BE2C (cell line): Measurements from ENCODE around the gene SLC24A3.

Source experiments
- DNase-seq: peaks from one replicate; pipeline ENCODE4 v3.0.0-alpha.2; 2020
- H3K27me3 ChIP-seq: fragments of 250-450 bp; sonication (Bioruptor Pico); 2 replicates; pipeline ENCODE4 v1.5.1; 2020; ENCODE audit warnings: mild to moderate bottlenecking
- H3K36me3 ChIP-seq: fragments of 250-450 bp; sonication (Bioruptor Pico); 2 replicates; pipeline ENCODE4 v1.5.1; 2020; ENCODE audit warnings: mild to moderate bottlenecking
- H3K4me1 ChIP-seq: fragments of 250-450 bp; sonication (Bioruptor Pico); 2 replicates; pipeline ENCODE4 v1.5.1; 2020
- H3K4me3 ChIP-seq: 2 replicates; pipeline ENCODE4 v1.5.1; 2011; ENCODE audit warnings: low read depth, low read length
- H3K9me3 ChIP-seq: fragments of 250-450 bp; sonication (Bioruptor Pico); 2 replicates; pipeline ENCODE4 v1.5.1; 2020
- TF ChIP-seq, protein P1 (sequence below): IDR thresholded peaks from 2 replicates; pipeline ENCODE4 v1.5.1; 2012; ENCODE audit warnings: mild to moderate bottlenecking, low read depth, low read length

The SLC24A3 gene

DNA sequence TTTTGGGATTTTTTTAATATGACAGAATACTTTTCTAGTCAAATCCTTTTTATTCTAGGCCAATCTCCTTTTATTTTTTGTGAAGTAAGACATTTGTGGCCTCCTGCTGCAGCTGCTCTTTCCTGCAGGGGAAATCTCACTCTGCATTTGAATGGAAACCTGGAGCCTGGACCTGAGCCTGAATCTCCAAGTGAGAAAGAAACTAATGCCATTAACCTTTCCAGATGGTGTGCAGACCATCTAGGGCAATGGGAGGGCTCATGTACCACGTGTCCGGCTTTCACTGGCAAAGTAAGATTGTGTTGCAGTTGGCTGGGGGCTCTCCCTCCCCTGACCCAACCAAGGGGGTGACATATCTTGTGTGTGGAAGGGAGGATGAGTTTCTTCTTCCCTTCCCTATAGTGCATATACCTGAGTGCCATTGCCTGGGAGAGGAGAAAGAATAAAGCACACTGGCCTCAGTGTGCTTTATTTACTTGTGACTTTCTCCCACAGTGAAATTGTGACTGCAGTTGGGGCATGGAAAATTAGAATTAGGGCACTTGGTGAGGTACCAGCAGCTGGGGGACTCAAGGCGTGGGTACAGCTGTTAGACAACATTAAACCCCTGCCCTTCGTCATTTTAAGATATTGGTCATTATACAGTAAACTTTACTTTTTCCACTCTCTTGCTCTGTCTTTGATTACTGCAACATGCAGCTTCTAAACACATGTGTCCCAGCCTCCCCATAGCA is 385.8 kb downstream of the SLC24A3 start:
- Histone ChIP-seq H3K4me3 (no peak overlapping the region), H3K36me3 (no peaks in the 10 kb centered on the region), H3K27me3 (no peaks in the 10 kb centered on the region; the same call in 1 of the 2 replicates), H3K9me3 (no peaks in the 10 kb centered on the region), H3K4me1 (no peaks in the 10 kb centered on the region)
- TF ChIP-seq, protein P1, sequence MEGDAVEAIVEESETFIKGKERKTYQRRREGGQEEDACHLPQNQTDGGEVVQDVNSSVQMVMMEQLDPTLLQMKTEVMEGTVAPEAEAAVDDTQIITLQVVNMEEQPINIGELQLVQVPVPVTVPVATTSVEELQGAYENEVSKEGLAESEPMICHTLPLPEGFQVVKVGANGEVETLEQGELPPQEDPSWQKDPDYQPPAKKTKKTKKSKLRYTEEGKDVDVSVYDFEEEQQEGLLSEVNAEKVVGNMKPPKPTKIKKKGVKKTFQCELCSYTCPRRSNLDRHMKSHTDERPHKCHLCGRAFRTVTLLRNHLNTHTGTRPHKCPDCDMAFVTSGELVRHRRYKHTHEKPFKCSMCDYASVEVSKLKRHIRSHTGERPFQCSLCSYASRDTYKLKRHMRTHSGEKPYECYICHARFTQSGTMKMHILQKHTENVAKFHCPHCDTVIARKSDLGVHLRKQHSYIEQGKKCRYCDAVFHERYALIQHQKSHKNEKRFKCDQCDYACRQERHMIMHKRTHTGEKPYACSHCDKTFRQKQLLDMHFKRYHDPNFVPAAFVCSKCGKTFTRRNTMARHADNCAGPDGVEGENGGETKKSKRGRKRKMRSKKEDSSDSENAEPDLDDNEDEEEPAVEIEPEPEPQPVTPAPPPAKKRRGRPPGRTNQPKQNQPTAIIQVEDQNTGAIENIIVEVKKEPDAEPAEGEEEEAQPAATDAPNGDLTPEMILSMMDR, result no peak
- no peak for DNase-seq

- DNase-seq, result no peak
These were observed 386.8 kb downstream of the SLC24A3 start for GRCh38 chr20:19599200-19599599.

GRCh38 chr20:19600042-19600441 is 387.6 kb downstream of the SLC24A3 start:
- DNase-seq, result no peak
- Histone ChIP-seq H3K36me3 (no peaks in the 10 kb centered on the region), H3K27me3 (no peaks in the 10 kb centered on the region; the same call in 1 of the 2 replicates), H3K4me1 (no peaks in the 10 kb centered on the region), H3K4me3 (no peak overlapping the region), H3K9me3 (no peaks in the 10 kb centered on the region)
- TF ChIP-seq, protein P1, result no peak

More at GRCh38 chr20:19599200-19599599, 386.8 kb downstream of the SLC24A3 start:
- Histone ChIP-seq H3K27me3 (no peaks in the 10 kb centered on the region; the same call in 1 of the 2 replicates), H3K36me3 (no peaks in the 10 kb centered on the region), H3K4me3 (no peak overlapping the region), H3K9me3 (no peaks in the 10 kb centered on the region), H3K4me1 (no peaks in the 10 kb centered on the region)
- TF ChIP-seq, protein P1, result no peak

- Histone ChIP-seq H3K4me3 (no peak overlapping the region), H3K36me3 (no peaks in the 10 kb centered on the region)
- TF ChIP-seq, protein P1, result no peak
These were observed 388.8 kb downstream of the SLC24A3 start for GRCh38 chr20:19601126-19601810.

GRCh38 chr20:19602675-19603375 is 390.4 kb downstream of the SLC24A3 start:
- DNase-seq, result no peak
- H3K4me3 ChIP-seq, result no peak overlapping the region
- H3K27me3 ChIP-seq, result no peaks in the 10 kb centered on the region; the same call in 1 of the 2 replicates
- TF ChIP-seq, protein P1, result no peak
- no peaks in the 10 kb centered on the region for H3K4me1 ChIP-seq
- no peaks in the 10 kb centered on the region for H3K9me3 ChIP-seq
- no peaks in the 10 kb centered on the region for H3K36me3 ChIP-seq

More at GRCh38 chr20:19601126-19601810, 388.8 kb downstream of the SLC24A3 start:
- no peaks in the 10 kb centered on the region for H3K4me1 ChIP-seq
- H3K9me3 ChIP-seq, result no peaks in the 10 kb centered on the region
- no peak for DNase-seq
- no peaks in the 10 kb centered on the region; the same call in 1 of the 2 replicates for H3K27me3 ChIP-seq
